Adrenal gland (tissue), 12 donors: ENCODE results near the gene PAM16. TPM values are rescaled to one million over a fixed set of nuclear protein-coding genes. Genes with fewer than 3 reads are reported as not detected.

Source experiments
- DNase-seq, 7 donors: peaks; one replicate each; pipeline ENCODE4 v3.0.0-alpha.2; 2019 to 2020
- H3K27ac ChIP-seq, 5 donors: fragments of 200-600 bp; sonication (generic) in 4 of 5; 1 replicate in 3 of 5; 2 replicates in 2 of 5; pipeline versions ENCODE4 v1.5.1 to v1.8.0; 2016 to 2020; ENCODE audit warnings: mild to moderate bottlenecking in 1 of 5
- H3K27me3 ChIP-seq: fragments of 200-600 bp; 2 replicates; pipeline ENCODE4 v1.8.0; 2021
- H3K36me3 ChIP-seq, 2 donors: fragments of 200-600 bp; replicated peaks in 1 of 2; 1 replicate in 1 of 2; 2 replicates in 1 of 2; pipeline versions ENCODE4 v1.5.1 to v1.8.0; 2018 to 2022
- H3K4me1 ChIP-seq, 2 donors: fragments of 200-600 bp; replicated peaks in 1 of 2; 1 replicate in 1 of 2; 2 replicates in 1 of 2; pipeline versions ENCODE4 v1.5.1 to v1.8.0; 2018 to 2021
- H3K4me3 ChIP-seq, 4 donors: fragments of 200-600 bp; sonication (generic) in 3 of 4; one replicate each; pipeline ENCODE4 v1.5.1; 2016 to 2018
- H3K9me3 ChIP-seq, 3 donors: fragments of 200-600 bp; sonication (generic) in 1 of 3; replicated peaks in 1 of 3; 1 replicate in 2 of 3; 2 replicates in 1 of 3; pipeline versions ENCODE4 v1.5.1 to v1.8.0; 2016 to 2021
- CTCF ChIP-seq, 6 experiments: fragments of 450-650 bp in 4 of 6; fragments of 200-600 bp in 2 of 6; sonication (generic) in 1 of 6; IDR thresholded peaks; 1 replicate in 5 of 6; 2 replicates in 1 of 6; pipeline versions ENCODE4 v1.5.1 to v1.8.0; 2016 to 2021; ENCODE audit warnings: antibody characterized with exemption in 6 of 6, mild to moderate bottlenecking in 2 of 6, moderate library complexity in 1 of 6
- POLR2A ChIP-seq, 2 donors: fragments of 450-650 bp; IDR thresholded peaks; one replicate each; pipeline ENCODE4 v1.6.1; 2017; ENCODE audit warnings: antibody characterized with exemption in 2 of 2, mild to moderate bottlenecking in 2 of 2, moderate library complexity in 1 of 2
- WGBS, 4 donors: extraction: QIAGEN DNeasy Blood & Tissue Kit in 2 of 4; methylation state at CpG; one replicate each; pipeline versions ENCODE4 v1.1.5 to v1.1.7; 2013 to 2017; 5-methylcytosine and 5-hydroxymethylcytosine counted together
- intact Hi-C, 2 donors: fragments of 100-400 bp; cut with DNase I; formaldehyde crosslinking; loops; one replicate each; pipeline versions ENCODE4 v1.14.1 to v1.15.0; 2022 to 2023
- polyA plus RNA-seq, 3 donors: library from polyadenylated mRNA; stranded (reverse); fragments of 200-250 nt in 2 of 3; fragments of 350-450 nt in 1 of 3; fragmentation: Illumina TruSeq in 1 of 3; extraction: RNeasy Lipid Tissue Mini Kit (QIAGEN cat#74804) in 1 of 3; gene quantifications; one replicate each; pipeline ENCODE4 v1.2.3, GENCODE V29; 2013 to 2014
- total RNA-seq, 9 donors: library from RNA; depleted of rRNA in 4 of 9; stranded (reverse); fragments of >200 nt in 4 of 9; fragments of 120-200 nt in 1 of 9; fragmentation: NEBNext Ultra II Directional in 1 of 9; extraction: Animal tissue kit (Norgen Biotek cat#: 25700) in 1 of 9; gene quantifications; one replicate each; pipeline versions ENCODE4 v1.1.0 to v1.2.4, GENCODE V29; 2013 to 2023
- donor health status: healthy with polysubstance abuse.
- donor health status: Bipolar disorder and iron deficiency.
- donor health status: DM: yes; HTN: yes; CAD: no.
- donor health status: DM: no; HTN: no; CAD: no.
- donor health status: DM: no; HTN: no; CAD: no.
- donor health status: DM: yes; HTN: yes; CAD: no.

PAM16 gene
- total and polyA plus RNA-seq, 12 donors = 25.0 to 310 (median 55.3) TPM

GRCh38 chr16:4370570-4371356 is 19.6 kb upstream of the PAM16 start:
- H3K4me3 ChIP-seq = peak overlapping the region in 1 of 4 donors; percentile 60
- intact Hi-C loops = no loop called here
- TF ChIP-seq POLR2A (IDR thresholded peaks at IDR 0.05) = no peak
- no peak for TF ChIP-seq CTCF (IDR thresholded peaks at IDR 0.05)
- peak in 6 of 7 donors; percentile 60 to 82 (median 70) for DNase-seq
- H3K27me3 ChIP-seq = no peaks in the 10 kb centered on the region
- H3K27ac ChIP-seq = peak overlapping the region in 4 of 5 donors; percentile 37 to 90 (median 68)
- no peaks in the 10 kb centered on the region for H3K36me3 ChIP-seq
- H3K9me3 ChIP-seq = no peaks in the 10 kb centered on the region
- WGBS, 4 donors = 68 to 75% (median 71%) methylated on average over 5 to 14 of the region's 14 CpGs
- H3K4me1 ChIP-seq = peaks cover 22 to 52% of the 10 kb centered on the region in 2 donors

GRCh38 chr16:4370151-4370550 is 19.0 kb upstream of the PAM16 start:
- peak overlapping the region in 3 of 5 donors; percentile 51 to 90 (median 84) for H3K27ac ChIP-seq
- H3K4me1 ChIP-seq = peaks cover 17 to 46% of the 10 kb centered on the region in 2 donors
- H3K27me3 ChIP-seq = no peaks in the 10 kb centered on the region
- DNase-seq = no peak
- H3K9me3 ChIP-seq = no peaks in the 10 kb centered on the region
- no peak overlapping the region for H3K4me3 ChIP-seq
- 68 to 90% (median 77%) methylated on average over 3 of the region's 3 CpGs for WGBS, 4 donors
- no peak for TF ChIP-seq CTCF (IDR thresholded peaks at IDR 0.05)
- no peak for TF ChIP-seq POLR2A (IDR thresholded peaks at IDR 0.05)
- intact Hi-C loops = no loop called here
- no peaks in the 10 kb centered on the region for H3K36me3 ChIP-seq

- TF ChIP-seq POLR2A (IDR thresholded peaks at IDR 0.05) (no peak), CTCF (IDR thresholded peaks at IDR 0.05) (no peak)
- 36 to 71% (median 67%) methylated on average over 2 to 13 of the region's 13 CpGs for WGBS, 4 donors
- intact Hi-C loops = no loop called here
- Histone ChIP-seq H3K9me3 (no peaks in the 10 kb centered on the region), H3K27me3 (no peaks in the 10 kb centered on the region), H3K27ac (peak overlapping the region in 4 of 5 donors; percentile 21 to 90 (median 44)), H3K36me3 (peaks cover 0 to 5% of the 10 kb centered on the region in 2 donors), H3K4me3 (no peak overlapping the region), H3K4me1 (peaks cover 17 to 40% of the 10 kb centered on the region in 2 donors)
- DNase-seq = peak in 6 of 7 donors; percentile 64 to 86 (median 74)
Observed at GRCh38 chr16:4369007-4369733, 18.0 kb upstream of the PAM16 start.

GRCh38 chr16:4367393-4367856 is 16.3 kb upstream of the PAM16 start:
- intact Hi-C loops = no loop called here
- no peak for DNase-seq
- WGBS, 4 donors = 74 to 85% (median 82%) methylated on average over 3 to 5 of the region's 5 CpGs
- H3K27ac ChIP-seq = no peak overlapping the region
- no peak overlapping the region for H3K4me3 ChIP-seq
- H3K36me3 ChIP-seq = peaks cover 0 to 6% of the 10 kb centered on the region in 2 donors
- H3K4me1 ChIP-seq = peaks cover 12 to 27% of the 10 kb centered on the region in 2 donors
- H3K9me3 ChIP-seq = no peaks in the 10 kb centered on the region
- no peak for TF ChIP-seq CTCF (IDR thresholded peaks at IDR 0.05)
- no peak for TF ChIP-seq POLR2A (IDR thresholded peaks at IDR 0.05)
- H3K27me3 ChIP-seq = no peaks in the 10 kb centered on the region
